Fibroblast of villous mesenchyme (primary cell): ENCODE measurements around the gene RBM20. TPM values are rescaled to one million over a fixed set of nuclear protein-coding genes. Genes with fewer than 3 reads are reported as not detected.

Experiments
- DNase-seq: peaks from one replicate; pipeline ENCODE4 v3.0.0-alpha.2; 2010; ENCODE audit warnings: low read depth
- H3K4me3 ChIP-seq: 2 replicates; pipeline ENCODE4 v1.5.1; 2011; ENCODE audit warnings: low read depth, mild to moderate bottlenecking, low read length
- CTCF ChIP-seq: IDR thresholded peaks from 2 replicates; pipeline ENCODE4 v1.5.1; 2012; ENCODE audit warnings: low read depth, mild to moderate bottlenecking, low read length; ENCODE audit not compliant: insufficient read depth
- total RNA-seq: library from RNA; depleted of rRNA; stranded (reverse); fragments of >200 nt; gene quantifications from 2 replicates; pipeline ENCODE4 v1.2.3, GENCODE V29; 2012

The RBM20 gene
- total RNA-seq, 1 donor: under 0.01 TPM

- no peak for DNase-seq
- no peak for TF ChIP-seq CTCF
Observed at GRCh38 chr10:110790913-110791506, 146.9 kb downstream of the RBM20 start.

GRCh38 chr10:110791541-110792073 lies 147.5 kb downstream of the RBM20 start:
- TF ChIP-seq CTCF: no peak
- DNase-seq: no peak
- no peak overlapping the region for H3K4me3 ChIP-seq

More at GRCh38 chr10:110790913-110791506, 146.9 kb downstream of the RBM20 start:
- H3K4me3 ChIP-seq: no peak overlapping the region

GRCh38 chr10:110792476-110793125 lies 148.5 kb downstream of the RBM20 start:
- H3K4me3 ChIP-seq: no peak overlapping the region
- no peak for TF ChIP-seq CTCF
- no peak for DNase-seq

GRCh38 chr10:110793128-110793812 lies 149.1 kb downstream of the RBM20 start:
- H3K4me3 ChIP-seq: no peak overlapping the region
- DNase-seq: no peak
- TF ChIP-seq CTCF: no peak

GRCh38 chr10:110793886-110794285 lies 149.8 kb downstream of the RBM20 start:
- no peak for DNase-seq
- TF ChIP-seq CTCF: no peak
- H3K4me3 ChIP-seq: no peak overlapping the region

- no peak for TF ChIP-seq CTCF
- no peak overlapping the region for H3K4me3 ChIP-seq
- no peak for DNase-seq
Observed at GRCh38 chr10:110794808-110795207, 150.7 kb downstream of the RBM20 start.
